HepG2 (cell line): ENCODE results near the gene CFAP70. TPM values are rescaled to one million over a fixed set of nuclear protein-coding genes. Genes with fewer than 3 reads are reported as not detected.
A peak's percentile ranks its signal among the peaks of the same experiment; 100 is the strongest.

Experiments
- AFF4 ChIP-seq: sonication (generic); formaldehyde crosslinking; IDR thresholded peaks from 2 replicates; pipeline ENCODE4 v1.4.0; 2020; ENCODE audit warnings: missing genetic modification reagents
- ELF3 ChIP-seq: IDR thresholded peaks from 2 replicates; pipeline ENCODE4 v1.6.1; 2016; ENCODE audit warnings: missing genetic modification reagents, missing compliant biosample characterization
- EP300 ChIP-seq, 3 experiments: sonication (generic) in 1 of 3; formaldehyde crosslinking in 1 of 3; IDR thresholded peaks; 2 replicates each; pipeline versions ENCODE4 v1.5.1 to v1.6.1; 2011 to 2020; ENCODE audit warnings: low read depth in 2 of 3, low read length in 2 of 3, borderline replicate concordance in 1 of 3, improper control_type of control experiment in 1 of 3, mild to moderate bottlenecking in 1 of 3, missing genetic modification reagents in 1 of 3, moderate library complexity in 1 of 3
- MAF1 ChIP-seq: sonication (generic); formaldehyde crosslinking; IDR thresholded peaks from 2 replicates; pipeline ENCODE4 v1.5.0; 2020; ENCODE audit warnings: missing genetic modification reagents, borderline replicate concordance
- MEF2D ChIP-seq: sonication (generic); formaldehyde crosslinking; IDR thresholded peaks from 2 replicates; pipeline ENCODE4 v1.5.1; 2020; ENCODE audit warnings: mild to moderate bottlenecking, missing genetic modification reagents
- NFYB ChIP-seq: sonication (generic); formaldehyde crosslinking; IDR thresholded peaks from 2 replicates; pipeline ENCODE4 v1.4.0; 2020; ENCODE audit warnings: missing genetic modification reagents
- PAXIP1 ChIP-seq: sonication (generic); formaldehyde crosslinking; conservative IDR thresholded peaks from 2 replicates; pipeline ENCODE4 v1.4.0; 2020; ENCODE audit warnings: mild to moderate bottlenecking, missing genetic modification reagents, moderate library complexity
- SP4 ChIP-seq: sonication (generic); formaldehyde crosslinking; IDR thresholded peaks from 2 replicates; pipeline ENCODE4 v1.8.1; 2023; ENCODE audit warnings: mild to moderate bottlenecking, missing genetic modification reagents
- TAF1 ChIP-seq: sonication (generic); formaldehyde crosslinking; IDR thresholded peaks from 2 replicates; pipeline ENCODE4 v1.4.0; 2020; ENCODE audit warnings: missing genetic modification reagents
- TCF12 ChIP-seq, 2 experiments: fragments of 450-650 bp in 1 of 2; sonication (generic) in 1 of 2; formaldehyde crosslinking in 1 of 2; IDR thresholded peaks; 2 replicates each; pipeline versions ENCODE4 v1.6.1 to v1.8.0; 2017 to 2022; ENCODE audit warnings: antibody characterized with exemption in 1 of 2, mild to moderate bottlenecking in 1 of 2, missing genetic modification reagents in 1 of 2, moderate library complexity in 1 of 2
- ZMYM3 ChIP-seq: sonication (generic); formaldehyde crosslinking; IDR thresholded peaks from 2 replicates; pipeline ENCODE4 v1.5.1; 2020; ENCODE audit warnings: mild to moderate bottlenecking, missing genetic modification reagents
- ZNF691 ChIP-seq: sonication (generic); formaldehyde crosslinking; IDR thresholded peaks from 2 replicates; pipeline ENCODE4 v1.4.0; 2020; ENCODE audit warnings: missing genetic modification reagents, low read depth, mild to moderate bottlenecking, borderline replicate concordance
- ZNF724P ChIP-seq: sonication (generic); formaldehyde crosslinking; IDR thresholded peaks from 2 replicates; pipeline ENCODE4 v1.8.0; 2022; ENCODE audit warnings: missing genetic modification reagents, borderline replicate concordance
- polyA plus RNA-seq, 8 experiments: library from polyadenylated mRNA; depleted of rRNA in 3 of 8; stranded (reverse) in 7 of 8; unstranded in 1 of 8; fragments of >200 nt; fragmentation: Illumina TruSeq in 4 of 8; extraction: Trizol in 4 of 8; gene quantifications; 2 replicates each; pipeline versions ENCODE4 v1.2.1 to v1.2.3, GENCODE V29; 2011 to 2016; ENCODE audit warnings: low read depth in 4 of 8, missing spikeins in 1 of 8, mixed read lengths in 1 of 8; ENCODE audit not compliant: insufficient read depth in 1 of 8
- total RNA-seq, 5 experiments: library from RNA; depleted of rRNA; stranded (reverse); fragments of >200 nt; fragmentation: Illumina TruSeq; extraction: Trizol; gene quantifications; 2 replicates each; pipeline ENCODE4 v1.2.3, GENCODE V29; 2016; ENCODE audit warnings: low read depth in 1 of 5

Gene CFAP70
- total and polyA plus RNA-seq, 2 of the 13 experiments (the other 11 are each of a cell fraction or from before 2014, with no cell fraction given), result 0.27 to 0.38 TPM

- TF ChIP-seq ZNF691 (CRISPR knock-in tag), result no peak
- TF ChIP-seq TCF12 (IDR thresholded peaks at IDR 0.05), result no peak
- no peak for TF ChIP-seq TCF12 (CRISPR knock-in tag; IDR thresholded peaks at IDR 0.05)
- 0 out of 2 replicates have a peak, but pooled peaks have one; percentile 21 for TF ChIP-seq AFF4 (CRISPR knock-in tag)
- TF ChIP-seq MEF2D (CRISPR knock-in tag), result no peak
- TF ChIP-seq ZNF724P, result no peak; the same call in 1 of the 2 replicates
- 0 out of 2 replicates have a peak, but pooled peaks have one; percentile 13 for TF ChIP-seq MAF1
- no peak for TF ChIP-seq EP300 (IDR thresholded peaks at IDR 0.05; ENCODE audit: low read depth in 2 of 2, low read length in 2 of 2)
- no peak for TF ChIP-seq EP300 (CRISPR knock-in tag; IDR thresholded peaks at IDR 0.05; ENCODE audit: borderline replicate concordance)
- TF ChIP-seq ZMYM3, result no peak
- TF ChIP-seq PAXIP1 (CRISPR knock-in tag), result no peak
- no peak for TF ChIP-seq ELF3 (CRISPR knock-in tag)
- TF ChIP-seq SP4 (CRISPR knock-in tag), result no peak
- no peak for TF ChIP-seq TAF1 (CRISPR knock-in tag)
- TF ChIP-seq NFYB (CRISPR knock-in tag), result 0 out of 2 replicates have a peak, but pooled peaks have one; percentile 17
These were observed 106.8 kb downstream of the CFAP70 start (continued) for GRCh38 chr10:73251683-73252444.
